Panc1 (cell line): ENCODE results near the gene SECTM1. TPM values are rescaled to one million over a fixed set of nuclear protein-coding genes. Genes with fewer than 3 reads are reported as not detected.
A peak's percentile ranks its signal among the peaks of the same experiment; 100 is the strongest.

Experiments used
- ATAC-seq: fragments of 200-7000 bp; cut with Tn5 transposase; 2 replicates; pipeline ENCODE4 v1.9.1; 2020; ENCODE audit warnings: mild to moderate bottlenecking, moderate library complexity
- BruUV-seq: library from RNA; stranded (reverse); fragments of 400-500 nt; replicated peaks from 2 replicates; lab custom pipeline; 2021; lab: Mats Ljungman, UMichigan
- CTCF ChIA-PET: fragments of 300-600 bp; sonication (Branson Sonifier 250); formaldehyde crosslinking; loops from one replicate; lab custom pipeline; 2022; ENCODE audit warnings: antibody characterized with exemption; lab: Charles Lee
- POLR2A ChIA-PET: fragments of 300-600 bp; sonication (Branson Sonifier 250); formaldehyde crosslinking; loops from one replicate; lab custom pipeline; 2022; ENCODE audit warnings: antibody characterized with exemption; lab: Charles Lee
- DNase-seq: peaks from one replicate; pipeline ENCODE4 v3.0.0-alpha.2; 2010; ENCODE audit warnings: low read depth, low spot score
- H3K27ac ChIP-seq: 2 replicates; pipeline ENCODE4 v1.5.1; 2011; ENCODE audit warnings: mild to moderate bottlenecking, low read length, inconsistent platforms
- H3K27me3 ChIP-seq: fragments of 200-500 bp; sonication (Bioruptor generic); 2 replicates; pipeline ENCODE4 v1.6.0; 2014; ENCODE audit warnings: low read length, inconsistent platforms; ENCODE audit not compliant: control insufficient read depth, insufficient read depth
- H3K36me3 ChIP-seq: fragments of 200-500 bp; sonication (Bioruptor generic); 2 replicates; pipeline ENCODE4 v1.5.1; 2014; ENCODE audit warnings: inconsistent platforms, mild to moderate bottlenecking, low read length, moderate library complexity; ENCODE audit not compliant: control insufficient read depth, insufficient read depth
- H3K4me1 ChIP-seq: 2 replicates; pipeline ENCODE4 v1.5.1; 2011; ENCODE audit warnings: inconsistent platforms, mild to moderate bottlenecking, low read length, moderate library complexity; ENCODE audit not compliant: control insufficient read depth, insufficient read depth
- H3K4me3 ChIP-seq, 2 experiments: 2 replicates each; pipeline ENCODE4 v1.5.1; 2011 to 2012; ENCODE audit warnings: low read depth in 2 of 2, low read length in 2 of 2, mild to moderate bottlenecking in 2 of 2, inconsistent platforms in 1 of 2, moderate library complexity in 1 of 2
- H3K9me3 ChIP-seq: fragments of 200-500 bp; sonication (Bioruptor generic); 2 replicates; pipeline ENCODE4 v1.5.1; 2014; ENCODE audit warnings: low read depth, mild to moderate bottlenecking, inconsistent platforms, low read length, moderate library complexity; ENCODE audit not compliant: control insufficient read depth, insufficient read depth
- POLR2AphosphoS5 ChIP-seq: IDR thresholded peaks from 2 replicates; pipeline ENCODE4 v1.6.1; 2012; ENCODE audit warnings: mild to moderate bottlenecking, low read depth, low read length, moderate library complexity
- REST ChIP-seq, 2 experiments: IDR thresholded peaks; 2 replicates each; pipeline ENCODE4 v1.6.1; 2011 to 2012; ENCODE audit warnings: low read depth in 2 of 2, control low read depth in 1 of 2, low read length in 1 of 2, mild to moderate bottlenecking in 1 of 2, moderate library complexity in 1 of 2; ENCODE audit not compliant: insufficient read depth in 1 of 2
- SIN3A ChIP-seq: IDR thresholded peaks from 2 replicates; pipeline ENCODE4 v1.6.1; 2012; ENCODE audit warnings: low read depth, mild to moderate bottlenecking, low read length, moderate library complexity, borderline replicate concordance; ENCODE audit not compliant: insufficient read depth
- TCF7L2 ChIP-seq: IDR thresholded peaks from 2 replicates; pipeline ENCODE4 v1.6.1; 2011; ENCODE audit warnings: mild to moderate bottlenecking, low read depth, low read length, inconsistent platforms
- in situ Hi-C: cut with HindIII; loops from 2 replicates; pipeline ENCODE4 v1.10.0; 2016; ENCODE audit warnings: low sequenced_read_pairs, low pct_unique_long_range_greater_than_20kb
- intact Hi-C: fragments of 100-400 bp; cut with micrococcal nuclease; formaldehyde crosslinking; loops from one replicate; pipeline ENCODE4 v1.10.0; 2022; ENCODE audit not compliant: unreplicated experiment
- total RNA-seq: library from RNA; stranded (reverse); gene quantifications from one replicate; pipeline ENCODE4 v1.2.1, GENCODE V29; 2021; ENCODE audit not compliant: unreplicated experiment
- TF ChIP-seq, protein P1 (sequence below): fragments of 450-650 bp; IDR thresholded peaks from 2 replicates; pipeline ENCODE4 v1.5.1; 2017; ENCODE audit warnings: mild to moderate bottlenecking

SECTM1 gene
- total RNA-seq, 1 experiment from 2014 or later: 5.4 TPM

DNA sequence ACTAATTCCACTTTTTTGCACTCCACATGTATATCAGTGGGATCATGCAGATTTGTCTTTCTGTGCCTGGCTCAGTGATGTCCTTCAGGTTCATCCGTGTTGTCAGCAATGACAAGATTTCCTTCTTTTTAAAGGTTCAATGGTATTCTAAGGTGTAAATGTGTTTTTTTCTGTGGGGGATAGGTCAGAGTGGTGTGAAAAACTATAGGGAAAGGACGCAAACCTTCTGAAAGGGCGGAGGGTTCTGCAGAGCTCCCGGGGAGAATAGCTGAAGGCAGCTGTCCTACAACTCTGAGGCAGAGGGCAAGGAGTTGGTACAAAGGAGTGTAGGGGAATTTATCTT is 38.1 kb downstream of the SECTM1 start:
- ChIA-PET POLR2A (interaction anchor here (0.7 kb wide), 1 partner anchor 53 kb away, joined by 5 read pairs; no protein-coding TSS in a partner anchor), CTCF (interaction anchor here (0.6 kb wide), 1 partner anchor 179 kb away, joined by 4 read pairs; no protein-coding TSS in a partner anchor)
- Histone ChIP-seq H3K36me3 (no peaks in the 10 kb centered on the region; the same call in 1 of the 2 replicates), H3K27me3 (no peaks in the 10 kb centered on the region), H3K27ac (peak overlapping the region; percentile 4), H3K9me3 (no peaks in the 10 kb centered on the region), H3K4me1 (peaks cover 68% of the 10 kb centered on the region), H3K4me3 (no peak overlapping the region)
- no TSS peak for BruUV-seq
- ATAC-seq: no peak
- in situ Hi-C loops: loop anchor here (10.0 kb wide), 1 partner anchor 49 kb away; no protein-coding TSS in a partner anchor
- intact Hi-C loops: loop anchor here (5.0 kb wide), 1 partner anchor 37 kb away; the partner anchor contains the start of gene SECTM1
- no peak for TF ChIP-seq REST (IDR thresholded peaks at IDR 0.05; ENCODE audit: insufficient read depth in 1 of 2, low read depth in 2 of 2, low read length in 1 of 2)
- TF ChIP-seq, protein P1, sequence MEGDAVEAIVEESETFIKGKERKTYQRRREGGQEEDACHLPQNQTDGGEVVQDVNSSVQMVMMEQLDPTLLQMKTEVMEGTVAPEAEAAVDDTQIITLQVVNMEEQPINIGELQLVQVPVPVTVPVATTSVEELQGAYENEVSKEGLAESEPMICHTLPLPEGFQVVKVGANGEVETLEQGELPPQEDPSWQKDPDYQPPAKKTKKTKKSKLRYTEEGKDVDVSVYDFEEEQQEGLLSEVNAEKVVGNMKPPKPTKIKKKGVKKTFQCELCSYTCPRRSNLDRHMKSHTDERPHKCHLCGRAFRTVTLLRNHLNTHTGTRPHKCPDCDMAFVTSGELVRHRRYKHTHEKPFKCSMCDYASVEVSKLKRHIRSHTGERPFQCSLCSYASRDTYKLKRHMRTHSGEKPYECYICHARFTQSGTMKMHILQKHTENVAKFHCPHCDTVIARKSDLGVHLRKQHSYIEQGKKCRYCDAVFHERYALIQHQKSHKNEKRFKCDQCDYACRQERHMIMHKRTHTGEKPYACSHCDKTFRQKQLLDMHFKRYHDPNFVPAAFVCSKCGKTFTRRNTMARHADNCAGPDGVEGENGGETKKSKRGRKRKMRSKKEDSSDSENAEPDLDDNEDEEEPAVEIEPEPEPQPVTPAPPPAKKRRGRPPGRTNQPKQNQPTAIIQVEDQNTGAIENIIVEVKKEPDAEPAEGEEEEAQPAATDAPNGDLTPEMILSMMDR: no peak
- no peak for TF ChIP-seq POLR2AphosphoS5
- TF ChIP-seq TCF7L2: no peak
- TF ChIP-seq SIN3A: no peak
- DNase-seq: no peak

DNA sequence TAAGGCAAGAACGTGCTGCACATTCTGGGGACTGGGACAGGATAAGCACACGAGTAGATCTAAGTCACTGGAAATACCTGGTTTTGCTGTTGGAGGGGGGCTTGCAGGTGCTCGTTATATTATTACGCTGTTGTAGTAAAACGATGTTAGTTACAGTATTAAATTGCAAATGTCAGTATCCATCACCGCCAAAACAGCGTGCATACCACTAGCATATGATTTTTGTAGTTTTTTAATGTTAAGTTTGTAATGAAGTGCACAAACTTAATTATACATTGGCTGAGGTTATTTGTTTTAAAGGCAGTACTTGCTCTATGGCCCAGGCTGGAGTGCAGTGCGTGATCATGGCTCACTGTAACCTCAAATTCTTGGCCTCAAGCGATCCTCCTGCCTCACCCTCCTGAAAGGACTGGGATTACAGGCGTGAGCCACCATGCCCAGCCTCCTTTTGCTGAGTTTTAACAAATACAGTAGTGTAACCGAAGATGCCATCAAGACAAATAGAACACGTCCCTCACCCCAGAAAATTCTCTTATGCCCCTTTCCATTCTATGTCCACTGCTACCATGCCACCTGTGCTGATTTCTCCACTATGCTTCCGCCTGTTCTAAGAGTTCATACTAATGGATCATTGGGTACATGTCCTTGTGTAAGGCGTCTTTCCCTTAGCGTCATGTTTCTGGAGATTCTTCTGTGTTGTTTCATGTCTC is 39.3 kb downstream of the SECTM1 start:
- Histone ChIP-seq H3K4me1 (peaks cover 67% of the 10 kb centered on the region), H3K36me3 (no peaks in the 10 kb centered on the region; the same call in 1 of the 2 replicates), H3K4me3 (peak overlapping the region; percentile 45 to 48), H3K27me3 (no peaks in the 10 kb centered on the region), H3K9me3 (no peaks in the 10 kb centered on the region), H3K27ac (peak overlapping the region; percentile 85)
- CTCF ChIA-PET: interaction anchor here (0.7 kb wide), 2 partner anchors 11 to 123 kb away, joined by 3 to 5 read pairs; no protein-coding TSS in a partner anchor
- POLR2A ChIA-PET: interaction anchor here (0.7 kb wide), 1 partner anchor 32 kb away, joined by 3 read pairs; no protein-coding TSS in a partner anchor
- DNase-seq (no peak), ATAC-seq (no peak)
- in situ Hi-C loops (loop anchor here (10.0 kb wide), 1 partner anchor 51 kb away; no protein-coding TSS in a partner anchor), intact Hi-C loops (no loop called here)
- BruUV-seq: TSS peak; percentile 98
- TF ChIP-seq, protein P1: no peak
- peak; percentile 63 for TF ChIP-seq POLR2AphosphoS5
- TF ChIP-seq REST (IDR thresholded peaks at IDR 0.05; ENCODE audit: insufficient read depth in 1 of 2, low read depth in 2 of 2, low read length in 1 of 2): no peak
